GM15510 (cell line): ENCODE data around the gene IRF2BPL.
A peak's percentile ranks its signal among the peaks of the same experiment; 100 is the strongest.

Source experiments
- POLR2A ChIP-seq: IDR thresholded peaks from 3 replicates; pipeline ENCODE4 v1.6.1; 2011; ENCODE audit warnings: borderline replicate concordance; ENCODE audit not compliant: insufficient read length; ENCODE audit errors: extremely low read depth

IRF2BPL gene

DNA sequence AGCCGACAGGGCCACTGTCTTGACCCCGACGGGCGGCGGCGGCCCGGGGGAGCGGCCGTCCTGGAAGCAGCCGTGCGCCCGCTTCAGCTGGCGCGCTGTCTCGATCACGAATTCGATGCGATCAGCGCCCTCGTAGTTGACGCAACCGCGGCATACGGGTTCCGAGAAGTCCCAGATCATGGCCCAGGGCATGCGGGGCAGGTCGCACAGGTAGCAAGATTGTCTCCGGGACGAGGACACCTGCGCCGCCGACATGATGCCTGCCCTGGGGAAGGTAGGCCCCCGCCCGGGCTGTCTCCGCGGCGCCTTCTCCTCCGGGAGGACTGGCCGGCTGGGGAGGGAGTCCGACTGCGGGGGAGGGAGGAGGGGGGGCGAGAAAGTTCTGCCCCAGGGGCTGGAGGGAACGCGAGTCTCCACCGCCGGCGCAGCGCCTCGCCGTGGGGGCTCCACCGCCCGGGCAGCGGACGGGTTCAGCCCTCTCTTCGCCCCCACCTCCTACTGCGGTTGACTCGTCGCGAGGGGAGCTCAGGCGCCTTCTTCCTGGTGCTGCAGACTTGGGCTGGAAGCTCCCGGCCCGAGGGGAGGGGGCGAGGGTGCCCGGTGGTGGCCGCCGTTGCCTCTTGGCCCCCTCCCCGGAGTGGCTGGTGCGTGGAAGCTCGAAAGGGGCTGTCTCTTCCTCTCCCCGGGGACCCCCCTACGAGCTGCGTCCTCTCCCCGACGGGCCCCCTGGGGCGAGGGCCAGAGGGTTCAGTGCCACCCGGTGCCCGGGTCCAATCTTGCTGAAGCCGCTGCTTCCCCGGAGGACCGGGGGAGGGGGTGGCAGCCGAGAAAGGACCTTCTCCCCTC is 747 bp downstream of the IRF2BPL start:
- peak; percentile 1 for TF ChIP-seq POLR2A

- no peak for TF ChIP-seq POLR2A
Measured at GRCh38 chr14:77026930-77027537, 1.5 kb downstream of the IRF2BPL start.

- peak; percentile 1 for TF ChIP-seq POLR2A
Measured at GRCh38 chr14:77026166-77026929, 2.2 kb downstream of the IRF2BPL start.

DNA sequence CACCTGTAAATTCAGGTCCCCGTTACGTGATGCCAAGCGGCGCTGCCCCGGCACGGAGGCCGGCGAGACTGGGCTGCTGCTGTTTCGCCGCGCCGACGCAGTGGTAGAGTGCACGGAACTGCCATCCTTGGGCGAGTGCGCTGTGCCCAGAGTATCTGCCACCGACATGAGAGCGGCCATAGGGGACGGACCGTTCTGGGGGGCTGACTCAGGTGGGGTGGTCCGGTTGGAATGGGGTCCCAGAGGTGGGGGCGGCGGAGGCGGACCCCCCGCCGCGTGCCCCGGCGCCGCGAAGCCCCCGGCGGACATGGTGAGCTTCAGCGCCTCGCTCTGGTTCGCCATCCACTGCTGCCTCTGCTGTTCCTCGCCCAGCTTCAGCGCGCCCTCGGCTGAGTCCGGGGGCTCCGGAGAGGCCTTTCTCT is 2.8 kb downstream of the IRF2BPL start:
- TF ChIP-seq POLR2A, result no peak

GRCh38 chr14:77024171-77024691 is 4.3 kb downstream of the IRF2BPL start:
- no peak for TF ChIP-seq POLR2A

- TF ChIP-seq POLR2A, result no peak
Measured at GRCh38 chr14:77023001-77023996, 5.2 kb downstream of the IRF2BPL start.

GRCh38 chr14:77022236-77022852 is 6.2 kb downstream of the IRF2BPL start:
- no peak for TF ChIP-seq POLR2A

DNA sequence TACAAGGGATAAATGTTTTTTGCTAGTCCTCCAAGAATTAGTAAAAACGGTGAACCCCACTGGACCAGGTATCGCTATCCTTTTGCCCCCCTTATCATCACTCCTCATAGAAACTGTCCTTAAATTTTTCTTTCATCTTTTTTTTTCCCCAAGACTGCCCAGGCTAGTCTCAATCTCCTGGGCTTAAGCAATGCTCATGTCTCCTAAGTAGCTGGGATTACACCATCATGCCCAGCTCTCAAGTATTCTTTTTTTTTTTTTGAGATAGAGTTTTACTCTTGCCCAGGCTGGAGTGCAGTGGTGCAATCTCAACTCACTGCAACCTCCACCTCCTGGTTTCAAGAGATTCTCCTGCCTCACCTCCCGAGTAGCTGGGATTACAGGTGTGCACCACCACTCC is 9.7 kb downstream of the IRF2BPL start:
- TF ChIP-seq POLR2A, result no peak

- TF ChIP-seq POLR2A, result no peak
Measured at GRCh38 chr14:77017666-77018065, 10.8 kb downstream of the IRF2BPL start.

GRCh38 chr14:77014734-77015133 is 13.8 kb downstream of the IRF2BPL start:
- TF ChIP-seq POLR2A, result no peak

GRCh38 chr14:77014004-77014604 is 14.4 kb downstream of the IRF2BPL start:
- no peak for TF ChIP-seq POLR2A

DNA sequence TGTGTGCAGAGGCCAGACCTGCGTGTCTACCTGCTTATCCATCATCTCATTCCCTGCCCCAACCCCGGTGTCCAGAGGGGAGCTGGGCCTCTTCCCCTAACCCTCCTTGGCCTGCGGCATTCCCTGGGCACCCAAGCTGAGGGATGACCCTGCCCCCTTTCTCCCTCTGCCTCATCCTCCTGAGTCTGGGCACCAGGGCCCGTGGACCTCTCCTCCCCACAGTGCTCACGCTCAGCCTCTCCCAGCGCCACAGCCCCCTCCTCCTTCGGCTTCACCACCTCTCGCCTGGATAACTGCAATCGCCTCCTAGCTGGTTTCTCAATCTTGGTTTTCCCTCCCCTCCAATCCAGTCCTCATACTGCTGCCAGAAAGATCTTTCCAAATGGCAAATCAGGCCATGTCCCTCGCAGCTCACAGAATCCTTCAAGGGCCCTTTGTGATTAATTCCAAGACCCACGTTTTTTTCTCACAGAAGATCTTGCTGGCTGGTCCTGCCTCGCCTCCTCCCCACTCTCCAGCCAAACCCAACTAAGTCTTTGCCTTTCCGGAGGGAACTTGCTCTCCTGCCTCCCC is 16.2 kb downstream of the IRF2BPL start:
- TF ChIP-seq POLR2A, result no peak

DNA sequence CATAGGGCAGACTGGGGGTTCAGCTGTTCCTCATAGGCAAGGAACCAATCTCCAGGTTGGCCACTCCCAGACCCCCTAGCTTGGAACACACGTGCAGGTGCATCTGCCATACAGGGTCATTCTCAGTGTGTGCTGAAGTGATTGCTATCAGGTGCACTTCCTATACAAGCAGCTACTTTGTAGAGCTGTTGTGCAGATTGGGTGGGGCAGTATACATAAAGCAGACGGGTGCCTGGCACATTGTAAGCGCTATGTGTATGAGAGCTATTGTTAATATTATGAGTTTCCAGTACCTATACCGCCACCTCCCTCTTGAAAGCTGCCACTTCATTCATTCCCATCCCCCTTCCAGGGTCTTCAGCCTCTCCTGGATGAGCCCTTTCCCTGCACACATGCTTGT is 17.3 kb downstream of the IRF2BPL start:
- TF ChIP-seq POLR2A, result no peak

- no peak for TF ChIP-seq POLR2A
Measured at GRCh38 chr14:77009014-77009413, 19.5 kb downstream of the IRF2BPL start.

- TF ChIP-seq POLR2A, result no peak
Measured at GRCh38 chr14:77008541-77008940, 20.0 kb downstream of the IRF2BPL start.
